Choroid plexus epithelial cell (primary cell): Measurements from ENCODE around the gene RTL5.

Experiments
- DNase-seq: peaks from one replicate; pipeline ENCODE4 v3.0.0-alpha.2; 2010; ENCODE audit warnings: low read depth
- H3K4me3 ChIP-seq: 2 replicates; pipeline ENCODE4 v1.5.1; 2011; ENCODE audit warnings: low read depth, mild to moderate bottlenecking, control low read depth, low read length, moderate library complexity
- CTCF ChIP-seq: conservative IDR thresholded peaks from 2 replicates; pipeline ENCODE4 v1.5.1; 2011; ENCODE audit warnings: low read depth, mild to moderate bottlenecking, control low read depth, inconsistent platforms, low read length, moderate library complexity

Gene RTL5

GRCh38 chrX:72141372-72142004 is 9.8 kb upstream of the RTL5 start:
- peak; percentile 13 for DNase-seq
- H3K4me3 ChIP-seq = no peak overlapping the region

GRCh38 chrX:72139538-72139937 is 7.8 kb upstream of the RTL5 start:
- no peak for DNase-seq
- no peak overlapping the region for H3K4me3 ChIP-seq
- TF ChIP-seq CTCF = no peak

More at GRCh38 chrX:72141372-72142004, 9.8 kb upstream of the RTL5 start:
- TF ChIP-seq CTCF = no peak

- no peak for TF ChIP-seq CTCF
- DNase-seq = no peak
- no peak overlapping the region for H3K4me3 ChIP-seq
Observed at GRCh38 chrX:72137846-72138495, 6.3 kb upstream of the RTL5 start.

- no peak for TF ChIP-seq CTCF
- no peak overlapping the region for H3K4me3 ChIP-seq
- DNase-seq = no peak
Observed at GRCh38 chrX:72133851-72134546, 2.3 kb upstream of the RTL5 start.

- H3K4me3 ChIP-seq = no peak overlapping the region
- no peak for TF ChIP-seq CTCF
- no peak for DNase-seq
Observed at GRCh38 chrX:72132456-72132855, 741 bp upstream of the RTL5 start.

- H3K4me3 ChIP-seq = peak overlapping the region; percentile 55
- no peak for TF ChIP-seq CTCF
- no peak for DNase-seq
Observed at GRCh38 chrX:72130762-72131250, 909 bp downstream of the RTL5 start.
